22Rv1 (cell line): ENCODE results near the gene ABI3BP.

Source experiments
- CTCF ChIP-seq: fragments of 450-650 bp; IDR thresholded peaks from 2 replicates; pipeline ENCODE4 v1.5.1; 2017; ENCODE audit warnings: mild to moderate bottlenecking
- ZFX ChIP-seq: fragments of 450-650 bp; IDR thresholded peaks from 2 replicates; pipeline ENCODE4 v1.6.1; 2017; ENCODE audit warnings: antibody characterized with exemption, borderline replicate concordance

- TF ChIP-seq CTCF (no peak), ZFX (no peak)
These were observed 92.4 kb downstream of the ABI3BP start for GRCh38 chr3:100900671-100901335.
